K562 (cell line): ENCODE measurements around the gene AHI1. TPM values are rescaled to one million over a fixed set of nuclear protein-coding genes. Genes with fewer than 3 reads are reported as not detected.

ENCODE experiments used
- CBFA2T3 ChIP-seq: fragments of 450-650 bp; IDR thresholded peaks from 2 replicates; pipeline ENCODE4 v1.6.1; 2017
- E2F5 ChIP-seq: sonication (generic); formaldehyde crosslinking; IDR thresholded peaks from 2 replicates; pipeline ENCODE4 v1.8.0; 2022; ENCODE audit warnings: mild to moderate bottlenecking, missing genetic modification reagents
- HDGF ChIP-seq: fragments of 450-650 bp; IDR thresholded peaks from 2 replicates; pipeline ENCODE4 v1.6.1; 2016
- PHB2 ChIP-seq: fragments of 450-650 bp; IDR thresholded peaks from 2 replicates; pipeline ENCODE4 v1.6.1; 2017; ENCODE audit warnings: low read depth
- PRDM10 ChIP-seq: fragments of 450-650 bp; IDR thresholded peaks from 2 replicates; pipeline ENCODE4 v1.6.1; 2018; ENCODE audit not compliant: partially characterized antibody
- PREB ChIP-seq: sonication (generic); formaldehyde crosslinking; IDR thresholded peaks from 2 replicates; pipeline ENCODE4 v1.8.1; 2023; ENCODE audit warnings: mild to moderate bottlenecking, missing genetic modification reagents
- PTRF ChIP-seq: fragments of 450-650 bp; IDR thresholded peaks from 2 replicates; pipeline ENCODE4 v1.6.1; 2016; ENCODE audit warnings: mild to moderate bottlenecking, missing genetic modification characterization, missing compliant biosample characterization
- RAD21 ChIP-seq, 2 experiments: fragments of 250-450 bp in 1 of 2; fragments of 450-650 bp in 1 of 2; sonication (Bioruptor Pico) in 1 of 2; formaldehyde crosslinking in 1 of 2; IDR thresholded peaks in 1 of 2; conservative IDR thresholded peaks in 1 of 2; 2 replicates each; pipeline versions ENCODE4 v1.4.0 to v1.8.0; 2020 to 2022; ENCODE audit warnings: mild to moderate bottlenecking in 2 of 2, moderate library complexity in 1 of 2
- RBM15 ChIP-seq: fragments of 200-400 bp; formaldehyde crosslinking; IDR thresholded peaks from 2 replicates; pipeline ENCODE4 v1.6.1; 2018; ENCODE audit warnings: mild to moderate bottlenecking, low read length, moderate library complexity; ENCODE audit not compliant: insufficient read depth
- RNF219 ChIP-seq: fragments of 250-450 bp; sonication (Bioruptor Pico); IDR thresholded peaks from 2 replicates; pipeline ENCODE4 v1.5.0; 2022; ENCODE audit warnings: mild to moderate bottlenecking
- SNAPC5 ChIP-seq: fragments of 250-450 bp; sonication (Bioruptor Pico); IDR thresholded peaks from 2 replicates; pipeline ENCODE4 v1.8.0; 2021; ENCODE audit warnings: moderate library complexity, mild to moderate bottlenecking, inconsistent platforms
- SNIP1 ChIP-seq: fragments of 450-650 bp; IDR thresholded peaks from 2 replicates; pipeline ENCODE4 v1.7.1; 2017; ENCODE audit warnings: low read depth, mild to moderate bottlenecking
- SREBF2 ChIP-seq: sonication (generic); formaldehyde crosslinking; IDR thresholded peaks from 2 replicates; pipeline ENCODE4 v1.4.0; 2020; ENCODE audit warnings: mild to moderate bottlenecking, missing genetic modification reagents
- ZNF146 ChIP-seq: IDR thresholded peaks from one replicate; pipeline ENCODE4 v1.6.1; 2018; ENCODE audit warnings: missing compliant biosample characterization; ENCODE audit not compliant: unreplicated experiment
- ZNF24 ChIP-seq: fragments of 450-650 bp; IDR thresholded peaks from 2 replicates; pipeline ENCODE4 v1.6.1; 2016
- ZNF707 ChIP-seq: fragments of 250-450 bp; sonication (Bioruptor Pico); conservative IDR thresholded peaks from 2 replicates; pipeline ENCODE4 v1.8.0; 2022; ENCODE audit warnings: inconsistent platforms, mild to moderate bottlenecking, moderate library complexity
- ZNF830 ChIP-seq: fragments of 250-450 bp; sonication (Bioruptor Pico); IDR thresholded peaks from 2 replicates; pipeline ENCODE4 v1.5.0; 2021; ENCODE audit warnings: mild to moderate bottlenecking
- polyA plus RNA-seq, 8 experiments: library from polyadenylated mRNA; depleted of rRNA in 4 of 8; stranded (reverse) in 5 of 8; unstranded in 3 of 8; fragments of >200 nt; fragmentation: Nextera tagmentation in 2 of 8; fragmentation: Illumina TruSeq in 1 of 8; extraction: Ambion mirVana in 2 of 8; extraction: Trizol in 1 of 8; gene quantifications; 2 replicates each; pipeline versions ENCODE4 v1.2.1 to v1.2.3, GENCODE V29; 2011 to 2014; ENCODE audit warnings: inconsistent platforms in 1 of 8, missing spikeins in 1 of 8
- total RNA-seq, 7 experiments: library from RNA; depleted of rRNA in 6 of 7; stranded (reverse); fragments of >200 nt in 6 of 7; fragmentation: Illumina TruSeq in 2 of 7; extraction: Trizol in 2 of 7; gene quantifications; 2 replicates each; pipeline versions ENCODE4 v1.2.1 to v1.2.3, GENCODE V29; 2011 to 2021; ENCODE audit warnings: low replicate concordance in 1 of 7

AHI1 gene
- total and polyA plus RNA-seq, 9 of the 15 experiments (the other 6 are each of a cell fraction or from before 2014, with no cell fraction given): 24.7 to 54.9 (median 32.2) TPM

GRCh38 chr6:135522965-135523692, 25.6 kb upstream of the AHI1 start (continued):
- no peak for TF ChIP-seq CBFA2T3
- TF ChIP-seq HDGF: no peak
- no peak for TF ChIP-seq PHB2
- TF ChIP-seq PTRF: no peak
- TF ChIP-seq PREB (CRISPR knock-in tag): no peak
- no peak for TF ChIP-seq PRDM10
- TF ChIP-seq SNIP1: no peak
- TF ChIP-seq ZNF707 (CRISPR knock-in tag): no peak
- TF ChIP-seq RNF219 (CRISPR knock-in tag): no peak
- TF ChIP-seq RAD21 (CRISPR knock-in tag; conservative IDR thresholded peaks at IDR 0.05 in 1 of 2, IDR thresholded peaks at IDR 0.05 in 1 of 2): no peak; a peak in 1 of 4 replicates
- no peak for TF ChIP-seq ZNF146
- no peak for TF ChIP-seq RBM15
- TF ChIP-seq ZNF830 (CRISPR knock-in tag): no peak
- no peak for TF ChIP-seq SNAPC5 (CRISPR knock-in tag)
- TF ChIP-seq SREBF2 (CRISPR knock-in tag): no peak
- peak; percentile 75; the same call in 1 of the 2 replicates for TF ChIP-seq ZNF24
- TF ChIP-seq E2F5: no peak
